Measurements from ENCODE around the gene CRYBG1. TPM values are rescaled to one million over a fixed set of nuclear protein-coding genes. Genes with fewer than 3 reads are reported as not detected.

CRYBG1 gene
- total and polyA plus RNA-seq, 10 of the 15 experiments (the other 5 are each of a cell fraction or from before 2014, with no cell fraction given): 6.5 to 57.0 (median 25.2) TPM

GRCh38 chr6:106611030-106611429, 250.5 kb downstream of the CRYBG1 start:
- SMC1A ChIA-PET (ENCODE audit: uncharacterized antibody, unreplicated experiment): interaction anchor here (0.6 to 4.6 kb wide), 9 partner anchors 10 to 369 kb away, joined by 3 to 35 read pairs (median 4); no protein-coding TSS in a partner anchor
- no peak overlapping the region for H3K27ac ChIP-seq (ENCODE audit: control insufficient read depth, insufficient read depth)
- FAIRE-seq (no peak), DNase-seq (ENCODE audit: low read depth, low spot score) (no peak), ATAC-seq (no peak)
- TF ChIP-seq USF2 (IDR thresholded peaks at IDR 0.05; ENCODE audit: borderline replicate concordance, low read depth, low read length): no peak
- no peak for TF ChIP-seq KAT2A (conservative IDR thresholded peaks at IDR 0.05; ENCODE audit: control insufficient read depth, low read depth, low read length)
- TF ChIP-seq NFXL1 (IDR thresholded peaks at IDR 0.05; ENCODE audit: borderline replicate concordance): no peak
- no peak for TF ChIP-seq ZNF687 (IDR thresholded peaks at IDR 0.05)
- TF ChIP-seq EZH2 (IDR thresholded peaks at IDR 0.05; ENCODE audit: borderline replicate concordance, control insufficient read depth, low read depth, low read length): no peak
- POLR2A ChIA-PET: interaction anchor here (0.5 kb wide), 1 partner anchor 321 kb away, joined by 9 read pairs; no protein-coding TSS in a partner anchor
- no peak overlapping the region for H3K9ac ChIP-seq (ENCODE audit: control insufficient read depth, insufficient read depth, low read length)
- RAD21 ChIA-PET (ENCODE audit: unreplicated experiment): interaction anchor here (1.0 to 2.0 kb wide), 4 partner anchors 22 to 369 kb away, joined by 3 to 20 read pairs (median 4); no protein-coding TSS in a partner anchor
- H3K27me3 ChIP-seq (replicated peaks in 1 of 2; ENCODE audit: control insufficient read depth in 2 of 2, insufficient read depth in 2 of 2, low read length in 1 of 2): no peaks in the 10 kb centered on the region
- H3K4me1 ChIP-seq (ENCODE audit: control insufficient read depth, insufficient read depth, low read length): no peaks in the 10 kb centered on the region; the same call in 1 of the 2 replicates
- H3K4me3 ChIP-seq: no peak overlapping the region
- CTCF ChIA-PET: interaction anchor here (1.0 to 4.4 kb wide), 10 partner anchors 12 to 369 kb away, joined by 3 to 85 read pairs (median 6); no protein-coding TSS in a partner anchor
- no peak overlapping the region for H3K4me2 ChIP-seq (ENCODE audit: control insufficient read depth, insufficient read depth)
- intact Hi-C loops (cut with micrococcal nuclease; ENCODE audit: unreplicated experiment) (no loop called here), in situ Hi-C loops (cut with MboI) (no loop called here)
- no peaks in the 10 kb centered on the region for H4K20me1 ChIP-seq (ENCODE audit: control insufficient read depth, insufficient read depth)
- no TSS peak for BruUV-seq (replicated peaks)
- no peaks in the 10 kb centered on the region for H3K79me2 ChIP-seq (ENCODE audit: control insufficient read depth, insufficient read depth, low read length)
- H3K36me3 ChIP-seq (ENCODE audit: control insufficient read depth in 2 of 2, insufficient read depth in 2 of 2, low read length in 1 of 2): no peaks in the 10 kb centered on the region
- WGBS (ENCODE audit: insufficient coverage, insufficient replicate concordance, low lambda C conversion rate, missing lambda C conversion rate): 100% methylated on average over 2 of the region's 2 CpGs
- H2AFZ ChIP-seq (ENCODE audit: control insufficient read depth, low read depth, low read length): no peak overlapping the region
- H3K9me3 ChIP-seq (replicated peaks; ENCODE audit: control insufficient read depth, insufficient read depth, low read length): no peaks in the 10 kb centered on the region
